Measurements from ENCODE around the gene PAGR1. TPM values are rescaled to one million over a fixed set of nuclear protein-coding genes. Genes with fewer than 3 reads are reported as not detected.

PAGR1 gene
- 37.2 and 72.5 TPM in 2 replicates for total RNA-seq

GRCh38 chr16:29815793-29816693 lies at the start of gene PAGR1:
PAGR1 (plus strand) TSS chr16:29816152; CDS start chr16:29816526, 374 bp downstream.

GRCh38 chr16:29777576-29778350 lies 38.2 kb upstream of the PAGR1 start, which contains the start of gene ZG16:
ZG16 (plus strand) TSS chr16:29778256; CDS start chr16:29779267, 1,011 bp downstream.

GRCh38 chr16:29790183-29790948 lies 25.6 kb upstream of the PAGR1 start, which contains the start of gene KIF22:
KIF22 (plus strand) TSS chr16:29790751; CDS start chr16:29790760, 9 bp downstream.

GRCh38 chr16:29806099-29806579 lies 9.8 kb upstream of the PAGR1 start, which contains the start of gene MAZ:
MAZ (plus strand) TSS chr16:29806529; CDS start chr16:29806702, 173 bp downstream.

GRCh38 chr16:29811896-29812665 lies 3.9 kb upstream of the PAGR1 start, which contains the start of gene PRRT2:
PRRT2 (plus strand) TSS chr16:29812193; CDS start chr16:29813055, 862 bp downstream.

GRCh38 chr16:29820271-29820701 lies 4.3 kb downstream of the PAGR1 start, which contains the start of gene MVP:
MVP (plus strand) TSS chr16:29820462; CDS start chr16:29830550, 10,088 bp downstream.

GRCh38 chr16:29862884-29863668 lies 47.1 kb downstream of the PAGR1 start, which contains the start of gene CDIPT:
CDIPT (minus strand) TSS chr16:29863226; CDS start chr16:29862857, 369 bp downstream.

Other genes starting within 250 kb of the PAGR1 start
- not detected in 2 replicates for gene SPN, start 152.9 kb upstream of the PAGR1 start, total RNA-seq
- gene QPRT, start 137.0 kb upstream of the PAGR1 start, total RNA-seq: 6.2 and 8.3 TPM in 2 replicates
- gene C16orf54, start 70.2 kb upstream of the PAGR1 start, total RNA-seq: not detected in 2 replicates
- gene ZG16, start 37.9 kb upstream of the PAGR1 start, total RNA-seq: not detected in 2 replicates
- gene KIF22, start 25.4 kb upstream of the PAGR1 start, total RNA-seq: 38.5 and 83.8 TPM in 2 replicates
- 108 and 150 TPM in 2 replicates for gene MAZ, start 9.6 kb upstream of the PAGR1 start, total RNA-seq
- not detected in 2 replicates for gene PRRT2, start 4.0 kb upstream of the PAGR1 start, total RNA-seq
- gene MVP, start 4.3 kb downstream of the PAGR1 start, total RNA-seq: 126 and 154 TPM in 2 replicates
- 58.9 and 65.7 TPM in 2 replicates for gene CDIPT, start 47.1 kb downstream of the PAGR1 start, total RNA-seq
- gene SEZ6L2, start 83.4 kb downstream of the PAGR1 start, total RNA-seq: 4.6 and 16.2 TPM in 2 replicates
- gene ASPHD1, start 84.3 kb downstream of the PAGR1 start, total RNA-seq: 5.0 and 7.8 TPM in 2 replicates
- gene KCTD13, start 110.1 kb downstream of the PAGR1 start, total RNA-seq: 17.1 and 19.8 TPM in 2 replicates
- gene TMEM219, start 145.9 kb downstream of the PAGR1 start, total RNA-seq: 123 and 159 TPM in 2 replicates
- gene TAOK2, start 157.7 kb downstream of the PAGR1 start, total RNA-seq: 24.8 and 28.7 TPM in 2 replicates
- gene HIRIP3, start 179.5 kb downstream of the PAGR1 start, total RNA-seq: 4.8 and 16.2 TPM in 2 replicates
- gene INO80E, start 180.1 kb downstream of the PAGR1 start, total RNA-seq: 58.2 and 91.8 TPM in 2 replicates
- gene DOC2A, start 194.9 kb downstream of the PAGR1 start, total RNA-seq: 0.39 TPM in 1 of 2 replicates, not detected in the other
- gene C16orf92, start 207.0 kb downstream of the PAGR1 start, total RNA-seq: not detected in 2 replicates
- gene TLCD3B, start 215.1 kb downstream of the PAGR1 start, total RNA-seq: not detected in 2 replicates
- 1,543 and 1,648 TPM in 2 replicates for gene ALDOA, start 249.6 kb downstream of the PAGR1 start, total RNA-seq